Lung (tissue), 12 donors: ENCODE data around the gene ARPP21. TPM values are rescaled to one million over a fixed set of nuclear protein-coding genes. Genes with fewer than 3 reads are reported as not detected.
"Not testable (repeated sequence)": the region's sequence is repeated elsewhere in the genome, so short reads cannot be mapped to it uniquely, and the experiment has no call there.

Source experiments
- ATAC-seq: fragments of 200-7000 bp; cut with Tn5 transposase; one replicate; pipeline ENCODE4 v1.9.1; 2020; ENCODE audit warnings: moderate number of reproducible peaks; ENCODE audit not compliant: insufficient read depth, low FRiP score
- DNase-seq, 3 donors: peaks; one replicate each; pipeline ENCODE4 v3.0.0-alpha.2; 2013 to 2017
- H3K27ac ChIP-seq, 2 donors: one replicate each; pipeline ENCODE4 v1.5.1; 2013; ENCODE audit warnings: mild to moderate bottlenecking in 2 of 2, moderate library complexity in 2 of 2, control low read depth in 1 of 2, inconsistent platforms in 1 of 2, low read depth in 1 of 2, low read length in 1 of 2
- H3K27me3 ChIP-seq, 3 donors: one replicate each; pipeline ENCODE4 v1.5.1; 2013; ENCODE audit warnings: low read length in 2 of 3; ENCODE audit not compliant: control insufficient read depth in 3 of 3, insufficient read depth in 3 of 3
- H3K36me3 ChIP-seq, 4 donors: one replicate each; pipeline ENCODE4 v1.5.1; 2013; ENCODE audit warnings: low read length in 4 of 4, mild to moderate bottlenecking in 1 of 4, moderate library complexity in 1 of 4; ENCODE audit not compliant: control insufficient read depth in 4 of 4, insufficient read depth in 4 of 4
- H3K4me1 ChIP-seq, 5 donors: one replicate each; pipeline ENCODE4 v1.5.1; 2013; ENCODE audit warnings: low read length in 5 of 5, mild to moderate bottlenecking in 2 of 5, moderate library complexity in 1 of 5; ENCODE audit not compliant: control insufficient read depth in 5 of 5, insufficient read depth in 5 of 5
- H3K4me3 ChIP-seq: one replicate; pipeline ENCODE4 v1.5.1; 2013; ENCODE audit warnings: mild to moderate bottlenecking, control low read depth, moderate library complexity
- H3K9ac ChIP-seq, 2 donors: one replicate each; pipeline ENCODE4 v1.5.1; 2013; ENCODE audit warnings: low read length in 2 of 2, control low read depth in 1 of 2; ENCODE audit not compliant: insufficient read depth in 1 of 2
- H3K9me3 ChIP-seq, 4 donors: one replicate each; pipeline ENCODE4 v1.5.1; 2013; ENCODE audit warnings: low read length in 3 of 4, mild to moderate bottlenecking in 1 of 4, moderate library complexity in 1 of 4; ENCODE audit not compliant: control insufficient read depth in 4 of 4, insufficient read depth in 3 of 4
- CTCF ChIP-seq: IDR thresholded peaks from 2 replicates; pipeline ENCODE4 v1.5.1; 2012; ENCODE audit warnings: mild to moderate bottlenecking; ENCODE audit errors: control extremely low read depth, extremely low read depth
- WGBS, 2 donors: extraction: QIAGEN DNeasy Blood & Tissue Kit; methylation state at CpG; one replicate each; pipeline ENCODE4 v1.1.7; 2013; 5-methylcytosine and 5-hydroxymethylcytosine counted together
- polyA plus RNA-seq, 2 donors: library from polyadenylated mRNA; stranded (reverse); fragments of 200-250 nt; gene quantifications; one replicate each; pipeline ENCODE4 v1.2.1, GENCODE V29; 2013
- total RNA-seq, 2 donors: library from RNA; depleted of rRNA in 1 of 2; stranded (reverse); fragments of >200 nt in 1 of 2; gene quantifications; one replicate each; pipeline ENCODE4 v1.2.1, GENCODE V29; 2014 to 2021
- donor health status: control.
- donor health status: control.
- donor health status: Bipolar disorder and iron deficiency.
- donor health status: healthy.
- donor health status: DM: yes; HTN: yes; CAD: no.

Gene ARPP21
- total and polyA plus RNA-seq, 4 donors: 0.71 TPM; not detected in 3

- peaks cover 0 to 6% (median 0%) of the 10 kb centered on the region in 4 donors for H3K9me3 ChIP-seq
- WGBS, 2 donors: 65 to 83% methylated on average over 1 of the region's 1 CpG
- no peak overlapping the region for H3K27ac ChIP-seq
- DNase-seq: peak in 1 of 3 donors; percentile 39
- no peaks in the 10 kb centered on the region for H3K27me3 ChIP-seq
- no peaks in the 10 kb centered on the region for H3K36me3 ChIP-seq
- ATAC-seq: no peak
- TF ChIP-seq CTCF: no peak
- peaks cover 0 to 7% (median 0%) of the 10 kb centered on the region in 5 donors for H3K4me1 ChIP-seq
- no peak overlapping the region for H3K9ac ChIP-seq
- H3K4me3 ChIP-seq: no peak overlapping the region
These were observed 161.7 kb downstream of the ARPP21 start for GRCh38 chr3:35800960-35801459.

GRCh38 chr3:35814531-35814930 lies 175.2 kb downstream of the ARPP21 start:
- ATAC-seq: no peak
- H3K27me3 ChIP-seq: no peaks in the 10 kb centered on the region
- 58 to 69% methylated on average over 4 of the region's 4 CpGs for WGBS, 2 donors
- peaks cover 0 to 4% (median 0%) of the 10 kb centered on the region in 4 donors for H3K9me3 ChIP-seq
- no peak overlapping the region for H3K9ac ChIP-seq
- no peaks in the 10 kb centered on the region for H3K36me3 ChIP-seq
- H3K4me1 ChIP-seq: no peaks in the 10 kb centered on the region
- no peak for TF ChIP-seq CTCF
- DNase-seq: no peak
- no peak overlapping the region for H3K27ac ChIP-seq
- no peak overlapping the region for H3K4me3 ChIP-seq

GRCh38 chr3:35815796-35816195 lies 176.5 kb downstream of the ARPP21 start:
- not testable (repeated sequence) for H3K27me3 ChIP-seq, H3K9ac ChIP-seq, H3K4me3 ChIP-seq, ATAC-seq, H3K27ac ChIP-seq, H3K4me1 ChIP-seq, DNase-seq, H3K9me3 ChIP-seq, H3K36me3 ChIP-seq

- Histone ChIP-seq H3K9me3 (peaks cover 0 to 4% (median 0%) of the 10 kb centered on the region in 4 donors), H3K4me1 (no peaks in the 10 kb centered on the region), H3K9ac (no peak overlapping the region), H3K4me3 (no peak overlapping the region), H3K27me3 (no peaks in the 10 kb centered on the region), H3K36me3 (no peaks in the 10 kb centered on the region), H3K27ac (no peak overlapping the region)
- ATAC-seq (no peak), DNase-seq (no peak)
- WGBS, 2 donors: 57 to 69% methylated on average over 4 of the region's 4 CpGs
- TF ChIP-seq CTCF: no peak
These were observed 177.9 kb downstream of the ARPP21 start for GRCh38 chr3:35817216-35817615.
